ENCODE measurements around the gene CYFIP2.

DNA sequence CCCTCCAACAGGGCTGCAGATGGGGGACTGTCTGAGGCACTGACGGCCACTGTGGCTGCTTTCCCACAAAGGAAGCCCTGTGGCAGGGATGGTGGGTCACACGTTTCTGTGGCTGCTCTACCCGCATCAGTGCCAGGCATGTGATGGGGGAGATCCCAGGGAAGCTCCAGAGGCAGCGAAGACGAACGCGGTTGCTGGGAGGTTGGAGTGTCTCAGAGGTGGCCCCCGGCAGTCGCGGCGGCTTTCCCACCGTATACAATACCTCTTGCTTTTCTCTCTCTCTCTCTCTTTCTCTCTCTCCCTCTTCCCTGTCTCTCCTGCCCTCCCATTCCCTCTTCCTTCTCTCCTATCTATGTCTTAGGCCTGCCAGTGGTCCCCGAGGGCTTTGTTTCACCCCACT, 56.7 kb downstream of the CYFIP2 start:
- TF ChIP-seq, protein P1, sequence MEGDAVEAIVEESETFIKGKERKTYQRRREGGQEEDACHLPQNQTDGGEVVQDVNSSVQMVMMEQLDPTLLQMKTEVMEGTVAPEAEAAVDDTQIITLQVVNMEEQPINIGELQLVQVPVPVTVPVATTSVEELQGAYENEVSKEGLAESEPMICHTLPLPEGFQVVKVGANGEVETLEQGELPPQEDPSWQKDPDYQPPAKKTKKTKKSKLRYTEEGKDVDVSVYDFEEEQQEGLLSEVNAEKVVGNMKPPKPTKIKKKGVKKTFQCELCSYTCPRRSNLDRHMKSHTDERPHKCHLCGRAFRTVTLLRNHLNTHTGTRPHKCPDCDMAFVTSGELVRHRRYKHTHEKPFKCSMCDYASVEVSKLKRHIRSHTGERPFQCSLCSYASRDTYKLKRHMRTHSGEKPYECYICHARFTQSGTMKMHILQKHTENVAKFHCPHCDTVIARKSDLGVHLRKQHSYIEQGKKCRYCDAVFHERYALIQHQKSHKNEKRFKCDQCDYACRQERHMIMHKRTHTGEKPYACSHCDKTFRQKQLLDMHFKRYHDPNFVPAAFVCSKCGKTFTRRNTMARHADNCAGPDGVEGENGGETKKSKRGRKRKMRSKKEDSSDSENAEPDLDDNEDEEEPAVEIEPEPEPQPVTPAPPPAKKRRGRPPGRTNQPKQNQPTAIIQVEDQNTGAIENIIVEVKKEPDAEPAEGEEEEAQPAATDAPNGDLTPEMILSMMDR (tag by site-specific recombination; IDR thresholded peaks at IDR 0.05), result no peak
- TF ChIP-seq ZNF311 (tag by site-specific recombination; IDR thresholded peaks at IDR 0.05; ENCODE audit: borderline replicate concordance) (no peak), KLF9 (tag by site-specific recombination; IDR thresholded peaks at IDR 0.05; ENCODE audit: low read depth) (no peak)
- TF ChIP-seq, protein P2, sequence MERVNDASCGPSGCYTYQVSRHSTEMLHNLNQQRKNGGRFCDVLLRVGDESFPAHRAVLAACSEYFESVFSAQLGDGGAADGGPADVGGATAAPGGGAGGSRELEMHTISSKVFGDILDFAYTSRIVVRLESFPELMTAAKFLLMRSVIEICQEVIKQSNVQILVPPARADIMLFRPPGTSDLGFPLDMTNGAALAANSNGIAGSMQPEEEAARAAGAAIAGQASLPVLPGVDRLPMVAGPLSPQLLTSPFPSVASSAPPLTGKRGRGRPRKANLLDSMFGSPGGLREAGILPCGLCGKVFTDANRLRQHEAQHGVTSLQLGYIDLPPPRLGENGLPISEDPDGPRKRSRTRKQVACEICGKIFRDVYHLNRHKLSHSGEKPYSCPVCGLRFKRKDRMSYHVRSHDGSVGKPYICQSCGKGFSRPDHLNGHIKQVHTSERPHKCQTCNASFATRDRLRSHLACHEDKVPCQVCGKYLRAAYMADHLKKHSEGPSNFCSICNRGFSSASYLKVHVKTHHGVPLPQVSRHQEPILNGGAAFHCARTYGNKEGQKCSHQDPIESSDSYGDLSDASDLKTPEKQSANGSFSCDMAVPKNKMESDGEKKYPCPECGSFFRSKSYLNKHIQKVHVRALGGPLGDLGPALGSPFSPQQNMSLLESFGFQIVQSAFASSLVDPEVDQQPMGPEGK (tag by site-specific recombination; IDR thresholded peaks at IDR 0.05), result no peak
